ENCODE results near the gene TNFAIP6.

The TNFAIP6 gene

DNA sequence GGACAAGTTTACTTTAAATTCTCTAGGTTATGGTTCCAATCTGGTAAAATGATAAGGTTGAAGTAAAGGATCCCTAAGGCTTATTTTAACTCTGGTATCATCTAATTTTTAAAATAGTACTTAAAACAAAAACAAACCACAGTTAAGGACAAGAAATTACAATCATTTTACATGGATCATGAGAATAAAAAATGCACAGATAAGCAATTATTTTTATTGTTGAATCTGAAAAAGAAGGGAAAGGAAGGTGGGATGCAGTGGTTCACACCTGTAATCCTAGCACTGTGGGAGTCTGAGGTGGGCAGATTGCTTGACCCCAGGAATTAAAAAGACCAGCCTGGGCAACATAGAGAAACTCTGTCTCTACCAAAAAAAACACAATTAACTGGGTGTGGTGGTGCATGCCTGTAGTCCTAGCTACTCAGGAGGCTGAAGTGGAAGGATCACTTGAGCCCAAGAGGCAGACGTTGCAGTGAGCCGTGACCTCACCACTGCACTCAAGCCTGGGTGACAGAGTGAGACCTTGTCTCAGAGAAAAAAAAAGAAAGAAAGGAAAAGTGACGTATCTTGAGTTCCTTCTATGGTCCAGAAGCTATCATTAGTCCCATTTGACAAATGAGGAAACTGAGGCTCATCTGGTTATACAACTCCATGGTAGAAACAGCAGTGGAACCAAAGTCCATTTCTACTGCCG is 2.5 kb downstream of the TNFAIP6 start:
- no peak overlapping the region for H3K4me3 ChIP-seq (ENCODE audit: low read depth, low read length)

DNA sequence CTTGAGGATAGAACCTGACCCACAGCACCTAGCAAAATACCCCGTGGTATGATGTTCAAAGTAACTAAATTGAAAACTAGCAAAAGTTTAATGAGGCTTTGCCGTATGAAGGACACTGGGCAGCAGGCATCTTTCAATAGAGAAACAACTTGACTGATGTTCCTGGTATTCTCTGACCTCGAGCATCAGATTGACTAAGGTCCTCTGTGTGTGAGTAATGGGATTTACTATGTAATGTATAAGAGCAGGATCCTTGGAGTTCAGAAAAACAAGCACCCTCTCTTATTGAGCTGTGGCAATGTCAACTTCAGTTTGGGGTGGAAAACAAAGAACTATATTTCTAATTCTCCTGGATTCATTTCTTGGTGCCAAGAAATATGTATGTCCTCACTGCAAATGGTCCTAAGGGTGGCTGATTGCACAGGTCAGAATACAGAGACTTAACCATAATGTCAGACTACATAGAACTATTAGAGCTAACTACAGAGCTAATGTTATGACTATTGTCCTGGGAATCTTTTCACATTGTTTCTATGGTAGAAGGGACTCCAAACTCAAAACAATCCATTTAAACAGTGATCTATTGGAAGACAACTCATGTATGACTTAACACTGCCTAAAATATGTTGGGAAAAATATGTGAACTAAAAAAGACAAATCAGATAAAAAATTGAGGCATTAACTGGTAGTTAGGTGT is 4.4 kb downstream of the TNFAIP6 start:
- H3K4me3 ChIP-seq (ENCODE audit: low read depth, low read length) = no peak overlapping the region

DNA sequence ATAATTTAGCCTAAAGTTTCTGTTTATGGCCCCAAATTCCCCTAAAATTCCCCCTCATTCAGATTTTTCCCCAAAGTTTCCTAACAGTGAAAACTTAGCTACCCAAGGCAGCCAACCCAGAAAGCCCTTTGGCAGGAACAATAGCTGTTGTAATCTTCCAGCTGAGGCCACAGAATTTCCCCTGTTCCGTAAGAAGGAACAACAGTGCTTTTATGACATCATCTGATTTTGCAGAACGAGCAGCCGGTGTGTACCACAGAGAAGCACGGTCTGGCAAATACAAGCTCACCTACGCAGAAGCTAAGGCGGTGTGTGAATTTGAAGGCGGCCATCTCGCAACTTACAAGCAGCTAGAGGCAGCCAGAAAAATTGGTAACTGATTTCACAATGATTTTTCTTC is 6.3 kb downstream of the TNFAIP6 start:
- no peak overlapping the region for H3K4me3 ChIP-seq (ENCODE audit: low read depth, low read length)

DNA sequence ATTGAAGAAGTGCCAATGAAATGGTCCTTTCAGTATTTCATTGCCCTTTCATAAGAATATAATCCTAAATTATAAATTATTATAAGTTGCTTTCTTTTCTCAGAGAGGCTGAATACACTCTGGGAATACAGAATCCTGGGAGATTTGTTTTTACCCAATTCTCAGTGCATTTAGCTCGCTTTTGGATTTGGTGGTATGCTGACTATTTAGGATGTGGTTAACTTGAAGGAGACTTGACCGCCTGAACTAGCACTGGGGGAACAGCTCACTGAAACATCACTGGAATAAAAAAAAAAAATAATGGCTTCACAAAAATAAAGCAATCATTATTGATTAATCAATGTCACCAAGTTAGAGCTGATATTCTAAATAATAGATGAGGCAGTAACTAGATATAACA is 10.2 kb downstream of the TNFAIP6 start:
- H3K4me3 ChIP-seq (ENCODE audit: low read depth, low read length) = no peak overlapping the region

DNA sequence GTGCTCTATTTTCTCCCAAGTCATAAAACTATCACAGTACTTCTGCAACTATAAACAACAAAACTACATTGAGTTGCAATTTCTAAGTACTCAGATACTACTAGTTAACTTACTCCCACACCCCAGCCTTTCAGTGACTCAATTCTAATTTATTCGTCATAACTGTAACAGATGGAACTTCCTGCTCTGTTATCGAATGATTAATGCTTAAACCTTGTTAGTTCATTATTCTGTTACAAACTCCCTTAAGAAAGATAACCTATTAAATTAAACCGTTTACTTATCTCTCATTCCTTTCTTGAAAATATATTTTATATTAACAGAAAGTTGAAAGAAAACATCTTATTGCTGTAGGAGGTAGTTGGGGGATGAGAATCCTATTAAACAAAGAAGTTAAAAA is 17.0 kb downstream of the TNFAIP6 start:
- no peak overlapping the region for H3K4me3 ChIP-seq (ENCODE audit: low read depth, low read length)

DNA sequence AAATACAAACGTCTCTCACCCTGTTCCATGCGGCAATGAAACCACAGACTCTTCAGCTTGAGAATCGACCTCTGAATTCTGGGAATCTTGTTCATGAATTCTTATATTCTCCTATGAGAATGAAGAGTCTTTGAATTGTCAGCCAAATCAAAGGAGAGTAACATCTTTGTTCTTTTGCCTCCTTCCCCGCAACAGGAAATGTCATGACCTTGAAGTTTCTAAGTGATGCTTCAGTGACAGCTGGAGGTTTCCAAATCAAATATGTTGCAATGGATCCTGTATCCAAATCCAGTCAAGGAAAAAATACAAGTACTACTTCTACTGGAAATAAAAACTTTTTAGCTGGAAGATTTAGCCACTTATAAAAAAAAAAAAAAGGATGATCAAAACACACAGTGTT is 21.8 kb downstream of the TNFAIP6 start:
- no peak overlapping the region for H3K4me3 ChIP-seq (ENCODE audit: low read depth, low read length)

DNA sequence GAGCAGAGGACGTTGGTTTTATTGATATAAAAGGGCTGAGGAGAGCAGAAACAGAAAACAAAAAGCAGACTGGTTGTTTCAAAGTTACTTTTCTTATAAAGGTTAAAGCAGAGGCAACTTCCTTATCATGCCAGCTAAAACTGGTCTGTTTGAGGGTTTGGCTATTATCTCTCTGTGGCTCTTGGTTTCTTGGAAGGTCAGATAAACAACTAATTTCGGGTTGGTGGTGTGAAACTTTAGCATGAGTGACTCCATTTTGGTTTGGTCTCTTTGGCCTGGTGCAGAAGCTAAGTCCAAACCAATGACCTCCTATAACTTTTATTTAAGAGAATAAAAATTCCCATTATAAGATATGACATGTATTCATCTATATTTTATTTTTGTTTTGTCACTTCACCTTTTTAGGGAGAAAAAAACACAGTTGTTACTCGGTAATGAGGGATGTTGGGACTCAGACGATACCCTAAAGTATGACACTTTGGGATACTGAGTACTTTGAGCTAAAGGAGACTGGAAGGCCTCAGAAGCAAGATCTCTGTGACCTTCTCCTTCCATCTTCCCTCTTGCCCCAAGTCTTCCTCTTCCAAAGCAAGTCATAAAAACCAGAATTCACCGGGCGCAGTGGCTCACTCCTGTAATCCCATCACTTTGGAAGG is 23.3 kb downstream of the TNFAIP6 start:
- H3K4me3 ChIP-seq (ENCODE audit: low read depth, low read length) = no peak overlapping the region

DNA sequence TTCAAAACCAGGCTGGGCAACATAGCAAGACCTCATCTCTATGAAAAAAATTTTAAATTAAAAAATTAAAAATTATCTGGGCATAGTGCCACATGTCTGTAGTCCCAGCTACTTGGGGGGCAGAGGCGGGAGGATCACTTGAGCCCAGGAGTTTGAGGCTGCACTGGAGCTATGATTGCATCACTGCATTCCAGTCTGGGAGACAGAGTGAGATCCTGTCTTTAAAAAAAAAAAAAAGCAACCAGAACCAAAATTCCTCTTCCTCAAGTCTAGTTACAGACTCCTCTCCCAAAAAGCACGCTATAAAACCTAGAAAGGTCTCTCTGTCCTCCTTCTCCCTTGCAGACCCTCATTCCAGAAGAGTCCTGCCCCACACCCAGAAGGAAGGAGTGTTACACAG is 23.9 kb downstream of the TNFAIP6 start:
- no peak overlapping the region for H3K4me3 ChIP-seq (ENCODE audit: low read depth, low read length)

DNA sequence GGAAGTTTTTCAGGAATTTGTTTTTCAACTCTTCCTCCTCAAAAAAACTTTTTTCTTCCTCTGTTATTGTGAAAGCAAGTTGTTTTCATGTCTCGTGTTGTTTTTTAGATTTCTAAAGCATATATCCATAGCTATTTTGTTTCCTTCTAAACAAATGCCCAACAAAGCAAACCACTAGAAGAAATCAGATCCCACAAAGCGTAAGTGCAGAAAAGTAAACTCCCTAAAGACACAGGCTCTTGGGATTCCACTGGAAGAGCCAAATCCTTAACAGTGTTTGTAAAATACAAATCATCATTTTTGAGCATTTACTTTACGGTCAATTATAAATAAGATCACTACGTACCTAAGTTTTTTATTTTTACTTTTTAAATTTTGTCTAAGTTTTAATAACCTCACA is 30.6 kb downstream of the TNFAIP6 start:
- H3K4me3 ChIP-seq (ENCODE audit: low read depth, low read length) = no peak overlapping the region

DNA sequence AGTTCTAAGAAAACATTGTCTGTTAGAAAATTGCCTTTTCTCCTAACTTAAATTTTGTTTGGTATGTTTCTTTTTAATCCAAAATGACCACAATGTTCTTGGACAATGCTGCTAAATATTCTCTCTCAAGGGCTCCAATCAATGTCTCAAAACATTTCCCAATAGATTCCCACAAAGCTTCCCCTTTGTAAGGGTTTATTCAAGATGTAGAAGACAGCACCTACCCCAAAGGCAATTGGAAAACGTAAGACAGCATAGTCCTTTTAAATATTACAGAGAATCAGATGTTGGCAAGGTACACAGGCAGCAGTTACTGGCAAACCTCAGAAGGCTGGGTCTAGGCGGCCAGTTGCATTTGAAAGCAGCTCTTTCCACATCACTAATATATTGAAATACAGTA is 34.0 kb downstream of the TNFAIP6 start:
- H3K4me3 ChIP-seq (ENCODE audit: low read depth, low read length) = no peak overlapping the region

DNA sequence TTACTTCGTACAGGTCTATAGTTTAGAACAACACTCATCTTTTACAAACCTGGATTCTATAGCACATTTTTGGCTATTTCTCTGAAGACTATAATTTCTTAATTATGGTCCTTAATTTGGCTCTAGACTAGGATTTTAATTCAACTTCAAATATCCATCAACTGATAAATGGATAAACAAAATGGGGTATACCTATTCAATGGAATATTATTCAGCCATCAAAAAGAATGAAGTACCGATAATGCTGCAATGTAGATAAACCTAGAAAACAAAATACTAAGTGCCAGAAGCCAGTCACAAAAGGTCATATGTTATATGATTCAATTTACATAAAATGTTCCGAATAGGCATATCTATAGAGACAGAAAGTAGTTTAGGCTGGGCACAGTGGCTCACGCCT is 37.1 kb downstream of the TNFAIP6 start:
- no peak overlapping the region for H3K4me3 ChIP-seq (ENCODE audit: low read depth, low read length)

DNA sequence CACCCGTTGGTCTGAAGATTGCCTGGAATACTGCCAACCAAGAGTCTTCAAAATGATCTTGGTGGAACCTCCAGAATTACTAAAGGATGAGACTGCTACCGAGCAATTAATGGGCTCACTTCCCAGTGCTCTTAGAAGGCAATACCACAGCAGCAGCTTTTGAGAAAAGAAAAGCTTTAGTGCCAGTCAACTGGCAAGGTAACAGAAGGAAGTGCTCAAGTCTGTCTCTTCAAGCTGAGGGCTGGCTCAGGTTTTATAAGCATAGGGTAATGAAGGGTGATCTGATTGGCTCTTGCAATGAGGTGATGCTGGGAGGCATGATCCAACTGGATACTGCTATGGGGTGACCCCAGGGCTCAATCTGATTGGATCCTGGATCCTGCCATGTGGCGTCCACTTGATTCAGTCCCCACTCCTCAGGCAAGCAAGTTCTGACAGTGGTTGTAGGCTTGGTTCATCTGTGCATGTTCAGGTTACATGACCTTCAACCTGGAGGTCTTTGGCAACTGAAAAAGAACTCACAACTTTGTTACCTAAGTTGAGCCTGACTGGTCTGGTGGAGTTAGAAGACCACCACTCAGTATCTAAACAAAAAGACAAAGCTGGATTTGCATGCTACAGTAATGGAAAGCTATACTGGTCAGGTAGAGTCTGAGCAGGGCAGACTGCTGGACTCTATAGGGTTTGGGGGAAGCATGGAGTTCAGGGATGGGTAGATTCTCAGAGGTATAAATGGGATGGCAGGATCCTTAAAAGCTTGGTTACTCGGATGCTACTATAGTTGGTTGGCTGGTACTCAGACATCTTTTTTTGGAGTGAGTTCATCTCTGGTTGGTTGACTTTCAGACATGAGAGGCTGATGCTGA is 38.4 kb downstream of the TNFAIP6 start:
- no peak overlapping the region for H3K4me3 ChIP-seq (ENCODE audit: low read depth, low read length)

DNA sequence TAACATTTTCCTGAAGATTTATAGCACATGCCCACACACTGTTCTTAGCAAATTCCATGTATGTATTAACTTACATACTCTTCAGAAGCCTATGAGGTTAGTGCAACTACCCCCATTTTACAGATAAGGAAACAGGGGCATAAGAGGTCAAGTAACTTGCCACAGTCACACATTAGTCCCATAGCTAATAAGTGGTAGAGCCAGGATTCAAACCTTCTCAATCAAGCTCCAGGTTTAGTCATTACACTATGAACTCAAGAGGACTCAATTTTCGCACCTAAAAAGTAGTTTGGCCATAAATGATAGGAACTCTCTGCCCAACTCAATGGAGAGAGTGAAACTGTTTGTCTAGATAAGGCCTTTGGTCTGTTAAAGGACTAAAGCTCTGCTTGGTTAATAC is 42.6 kb downstream of the TNFAIP6 start:
- H3K4me3 ChIP-seq (ENCODE audit: low read depth, low read length) = no peak overlapping the region

DNA sequence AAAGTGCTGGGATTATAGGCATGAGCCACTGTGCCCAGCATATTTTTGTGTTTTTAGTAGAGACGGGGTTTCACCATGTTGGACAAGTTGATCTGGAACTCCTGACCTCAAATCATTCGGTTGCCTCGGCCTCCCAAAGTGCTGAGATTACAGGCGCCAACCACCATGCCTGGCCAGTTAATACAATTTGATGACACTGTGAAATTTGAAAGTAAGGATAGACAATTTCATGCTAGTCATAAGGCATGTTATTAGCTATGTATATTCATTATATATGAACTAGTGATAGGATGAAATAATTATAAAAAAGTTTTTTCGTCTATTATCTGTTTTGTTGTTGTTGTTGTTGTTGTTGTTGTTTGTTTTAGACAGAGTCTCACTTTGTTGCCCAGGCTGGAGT is 43.8 kb downstream of the TNFAIP6 start:
- H3K4me3 ChIP-seq (ENCODE audit: low read depth, low read length) = no peak overlapping the region

DNA sequence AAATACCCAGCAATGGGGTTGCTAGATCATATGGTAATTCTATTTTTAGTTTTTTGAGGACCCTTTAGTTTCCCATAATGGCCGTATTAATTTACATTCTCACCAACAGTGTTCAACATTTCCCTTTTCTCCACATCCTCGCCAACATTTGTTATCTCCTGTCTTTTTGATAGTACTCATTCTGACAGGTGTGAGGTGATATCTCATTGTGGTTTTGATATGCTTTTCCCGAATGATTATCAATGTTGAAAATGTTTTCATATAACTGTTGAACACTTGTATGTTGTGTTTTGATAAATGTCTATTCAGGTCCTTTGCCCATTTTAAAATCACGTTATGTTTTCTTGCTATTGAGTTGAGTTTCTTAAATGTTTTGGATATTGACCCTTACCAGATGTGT is 46.5 kb downstream of the TNFAIP6 start:
- H3K4me3 ChIP-seq (ENCODE audit: low read depth, low read length) = no peak overlapping the region

DNA sequence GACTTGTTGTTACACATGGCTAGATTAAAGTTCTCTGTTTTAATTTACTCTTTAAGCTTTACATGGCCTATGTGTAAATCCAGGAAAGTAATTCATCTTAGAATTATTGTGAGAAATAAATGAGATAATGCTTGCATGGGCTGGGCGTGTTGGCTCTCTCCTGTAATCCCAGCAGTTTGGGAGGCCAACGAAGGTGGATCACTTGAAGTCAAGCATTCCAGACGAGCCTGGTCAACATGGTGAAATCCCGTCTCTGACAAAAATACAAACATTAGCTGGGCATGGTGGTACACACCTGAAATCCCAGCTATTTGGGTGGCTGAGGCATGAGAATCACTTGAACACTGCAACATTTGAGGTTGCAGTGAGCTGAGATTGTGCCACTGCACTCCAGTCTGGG is 48.0 kb downstream of the TNFAIP6 start:
- no peak overlapping the region for H3K4me3 ChIP-seq (ENCODE audit: low read depth, low read length)

DNA sequence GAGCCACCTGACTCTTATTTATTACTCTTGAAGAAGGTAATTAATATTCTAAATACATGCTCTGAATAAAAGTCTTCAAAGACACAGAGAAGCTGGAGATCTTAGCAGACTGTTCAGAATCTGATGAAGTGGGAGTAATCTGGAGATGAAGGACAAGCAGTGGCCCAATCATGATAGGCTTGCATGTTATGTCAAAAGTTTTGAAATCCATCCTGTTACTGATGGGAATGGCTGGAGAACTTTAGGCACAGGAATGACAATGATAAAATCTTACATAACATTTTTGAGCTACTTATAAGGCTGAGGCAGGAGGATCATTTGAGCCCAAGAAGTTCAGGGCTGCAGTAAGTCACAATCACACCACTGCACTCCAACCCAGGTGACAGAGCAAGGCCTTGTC is 49.9 kb downstream of the TNFAIP6 start:
- H3K4me3 ChIP-seq (ENCODE audit: low read depth, low read length) = no peak overlapping the region

DNA sequence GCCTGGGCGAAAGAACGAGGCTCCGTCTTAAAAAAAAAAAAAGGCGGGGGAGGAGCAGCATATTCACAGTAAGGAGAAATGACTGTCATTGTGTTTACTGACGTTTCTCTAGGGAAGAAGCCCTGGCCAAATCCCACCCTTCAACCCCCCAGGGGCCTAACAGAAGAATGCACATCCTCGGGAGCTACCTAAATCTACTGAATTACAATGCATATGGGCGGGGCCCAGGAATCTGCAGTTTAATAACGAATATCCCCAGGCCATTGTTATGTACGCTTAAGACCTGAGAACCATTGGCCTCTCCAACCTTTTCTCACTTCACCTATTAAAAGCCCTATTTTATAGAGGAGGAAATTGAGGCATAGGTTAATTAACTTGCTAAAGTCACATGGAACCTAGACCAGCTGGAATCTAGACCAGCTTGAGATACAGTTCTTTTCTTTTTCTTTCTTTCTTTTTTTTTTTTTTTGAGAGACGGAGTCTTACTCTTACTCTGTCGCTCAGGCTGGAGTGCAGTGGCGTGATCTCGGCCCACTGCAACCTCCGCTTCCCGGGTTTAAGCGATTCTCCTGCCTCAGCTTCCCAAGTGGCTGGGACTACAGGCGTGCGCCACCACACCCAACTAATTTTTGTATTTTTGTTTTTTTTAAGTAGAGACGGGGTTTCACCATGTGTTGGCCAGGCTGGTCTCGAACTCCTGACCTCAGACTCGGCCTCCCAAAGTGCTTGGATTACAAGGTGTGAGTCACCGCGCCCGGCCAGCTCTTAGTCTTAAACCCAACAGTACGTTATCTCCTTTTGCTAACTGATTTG is 51.6 kb downstream of the TNFAIP6 start:
- H3K4me3 ChIP-seq (ENCODE audit: low read depth, low read length) = no peak overlapping the region

DNA sequence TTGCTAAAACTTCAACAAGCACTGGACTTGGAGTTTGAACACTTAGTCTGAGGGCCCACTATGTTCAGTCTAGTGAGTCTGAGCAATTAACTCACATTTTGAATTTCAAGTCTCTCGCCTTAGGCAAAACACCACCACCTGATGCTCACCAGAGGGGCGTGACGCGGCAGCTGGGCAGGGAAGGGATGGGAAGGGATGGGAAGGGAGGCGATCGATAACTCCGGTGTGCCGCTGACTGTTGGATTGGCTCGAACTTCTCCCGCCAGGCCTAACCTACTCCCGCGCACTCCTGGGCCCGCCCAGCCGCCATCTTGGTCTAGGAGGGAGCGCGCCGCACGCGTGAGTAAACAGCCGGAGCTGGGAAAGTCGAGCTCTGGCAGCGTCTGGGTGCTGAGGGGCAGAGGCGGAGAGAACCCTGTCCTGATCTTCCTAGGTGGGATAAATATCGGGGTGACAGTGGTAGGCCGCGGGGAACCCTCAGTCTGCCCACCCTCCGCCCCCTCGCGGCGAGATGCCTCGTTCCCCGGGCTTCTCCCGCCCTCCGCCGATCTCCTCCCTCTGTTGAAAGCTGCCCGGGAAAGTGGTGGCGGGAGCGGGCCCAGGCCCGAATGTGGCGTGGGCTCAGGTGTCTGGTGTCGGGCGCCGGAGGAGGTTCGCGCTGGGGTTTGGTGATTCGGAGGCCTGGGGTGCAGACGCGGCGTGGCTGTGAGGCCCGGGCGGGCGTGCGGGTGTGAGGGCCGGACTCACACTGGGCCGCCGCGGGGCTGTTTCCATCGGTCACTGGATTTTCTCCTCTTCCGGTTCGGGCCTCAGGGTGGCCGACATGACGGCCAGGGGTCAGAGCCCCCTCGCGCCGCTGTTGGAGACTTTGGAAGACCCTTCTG is 52.5 kb downstream of the TNFAIP6 start, which contains the start of gene RIF1:
Gene RIF1 (plus strand): TSS at position 302 of the 884 bp plus-strand sequence. CDS start 522 bp downstream, at position 824.
- peak within 1 kb of the TSS; percentile 89 for H3K4me3 ChIP-seq (ENCODE audit: low read depth, low read length)

DNA sequence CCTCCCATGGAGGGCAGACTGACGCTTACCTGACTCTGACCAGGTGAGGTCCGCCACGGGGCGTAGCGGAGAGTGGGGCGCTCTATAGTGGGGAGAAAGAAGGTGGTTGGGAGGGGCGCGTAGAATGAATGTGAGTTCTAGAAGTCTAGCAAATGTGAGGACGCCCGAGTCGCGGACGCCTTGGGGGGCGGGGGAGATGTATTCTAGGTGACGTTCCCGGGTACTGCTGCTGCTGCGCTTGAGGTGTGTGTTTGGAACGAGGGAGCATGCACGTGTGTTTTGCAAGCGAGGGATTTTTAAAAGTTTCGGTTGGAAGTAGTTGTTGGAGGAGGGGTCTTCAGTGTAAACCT is 53.1 kb downstream of the TNFAIP6 start:
- peak overlapping the region; percentile 89 for H3K4me3 ChIP-seq (ENCODE audit: low read depth, low read length)

Data from iPS-11a (cell line).